ENCODE results near the gene HEPACAM.
A peak's percentile ranks its signal among the peaks of the same experiment; 100 is the strongest.
"Not testable (repeated sequence)": the region's sequence is repeated elsewhere in the genome, so short reads cannot be mapped to it uniquely, and the experiment has no call there.

HEPACAM gene, protein sequence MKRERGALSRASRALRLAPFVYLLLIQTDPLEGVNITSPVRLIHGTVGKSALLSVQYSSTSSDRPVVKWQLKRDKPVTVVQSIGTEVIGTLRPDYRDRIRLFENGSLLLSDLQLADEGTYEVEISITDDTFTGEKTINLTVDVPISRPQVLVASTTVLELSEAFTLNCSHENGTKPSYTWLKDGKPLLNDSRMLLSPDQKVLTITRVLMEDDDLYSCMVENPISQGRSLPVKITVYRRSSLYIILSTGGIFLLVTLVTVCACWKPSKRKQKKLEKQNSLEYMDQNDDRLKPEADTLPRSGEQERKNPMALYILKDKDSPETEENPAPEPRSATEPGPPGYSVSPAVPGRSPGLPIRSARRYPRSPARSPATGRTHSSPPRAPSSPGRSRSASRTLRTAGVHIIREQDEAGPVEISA

GRCh38 chr11:124935548-124936514 lies at the start of gene HEPACAM:
TSS of gene HEPACAM (minus strand) at chr11:124936047. CDS start at chr11:124936006, 41 bp downstream.
- no peak for DNase-seq

- DNase-seq: no peak
These were observed 48.6 kb upstream of the HEPACAM start for GRCh38 chr11:124984512-124984854.

- DNase-seq: no peak
These were observed 48.0 kb upstream of the HEPACAM start for GRCh38 chr11:124983674-124984511.

DNA sequence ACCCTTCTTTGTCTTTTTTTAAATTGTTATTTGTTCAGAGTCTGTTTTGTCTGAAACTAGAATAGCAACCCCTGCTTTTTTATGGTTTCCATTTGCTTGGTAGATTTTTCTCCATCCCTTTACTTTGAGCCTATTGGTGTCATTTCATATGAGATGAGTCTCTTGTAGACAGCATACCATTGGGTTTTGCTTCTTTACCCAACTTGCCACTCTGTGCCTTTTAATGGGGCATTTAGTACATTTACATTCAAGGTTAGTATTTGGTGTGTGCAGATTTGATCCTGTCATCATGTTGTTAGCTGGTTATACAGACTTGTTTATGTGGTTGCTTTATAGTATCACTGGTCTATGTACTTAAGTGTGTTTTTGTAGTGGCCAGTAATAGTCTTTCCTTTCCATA lies 46.2 kb upstream of the HEPACAM start:
- DNase-seq: no peak

- DNase-seq: no peak
These were observed 42.5 kb upstream of the HEPACAM start for GRCh38 chr11:124978316-124978715.

GRCh38 chr11:124977006-124977405 lies 41.2 kb upstream of the HEPACAM start:
- no peak for DNase-seq

- no peak for DNase-seq
These were observed 40.7 kb upstream of the HEPACAM start for GRCh38 chr11:124976531-124976930.

GRCh38 chr11:124971810-124972209 lies 36.0 kb upstream of the HEPACAM start:
- DNase-seq: no peak

DNA sequence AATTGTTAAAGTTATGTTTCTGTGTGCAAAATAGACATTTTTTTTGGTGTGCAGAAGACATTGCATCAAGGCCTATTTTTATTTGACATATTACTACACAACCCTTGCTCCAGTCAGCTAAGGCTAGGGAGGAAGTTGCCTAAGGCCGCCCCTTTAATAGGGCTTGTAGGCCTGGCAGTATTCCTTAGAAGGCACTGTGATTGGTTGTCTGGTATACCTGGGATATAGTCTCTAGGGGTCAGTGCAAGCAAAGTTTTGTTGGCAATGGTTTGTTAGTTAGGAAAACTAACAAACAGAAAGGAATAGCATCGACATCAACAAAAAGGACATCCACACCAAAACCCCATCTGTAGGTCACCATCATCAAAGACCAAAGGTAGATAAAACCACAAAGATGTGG lies 35.1 kb upstream of the HEPACAM start:
- DNase-seq: no peak

DNA sequence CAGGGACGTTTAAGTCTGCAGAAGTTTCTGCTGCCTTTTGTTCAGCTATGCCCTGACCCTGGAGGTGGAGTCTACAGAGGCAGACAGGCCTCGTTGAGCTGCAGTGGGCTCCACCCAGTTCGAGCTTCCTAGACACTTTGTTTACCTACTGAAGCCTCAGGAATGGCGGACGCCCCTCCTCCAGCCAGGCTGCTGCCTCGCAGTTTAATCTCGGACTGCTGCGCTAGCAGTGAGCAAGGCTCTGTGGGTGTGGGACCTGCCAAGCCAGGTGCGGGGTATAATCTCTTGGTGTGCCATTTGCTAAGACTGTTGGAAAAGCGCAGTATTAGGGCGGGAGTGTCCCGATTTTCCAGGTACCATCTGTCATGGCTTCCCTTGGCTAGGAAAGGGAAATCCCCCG lies 32.4 kb upstream of the HEPACAM start:
- DNase-seq: not testable (repeated sequence)

DNA sequence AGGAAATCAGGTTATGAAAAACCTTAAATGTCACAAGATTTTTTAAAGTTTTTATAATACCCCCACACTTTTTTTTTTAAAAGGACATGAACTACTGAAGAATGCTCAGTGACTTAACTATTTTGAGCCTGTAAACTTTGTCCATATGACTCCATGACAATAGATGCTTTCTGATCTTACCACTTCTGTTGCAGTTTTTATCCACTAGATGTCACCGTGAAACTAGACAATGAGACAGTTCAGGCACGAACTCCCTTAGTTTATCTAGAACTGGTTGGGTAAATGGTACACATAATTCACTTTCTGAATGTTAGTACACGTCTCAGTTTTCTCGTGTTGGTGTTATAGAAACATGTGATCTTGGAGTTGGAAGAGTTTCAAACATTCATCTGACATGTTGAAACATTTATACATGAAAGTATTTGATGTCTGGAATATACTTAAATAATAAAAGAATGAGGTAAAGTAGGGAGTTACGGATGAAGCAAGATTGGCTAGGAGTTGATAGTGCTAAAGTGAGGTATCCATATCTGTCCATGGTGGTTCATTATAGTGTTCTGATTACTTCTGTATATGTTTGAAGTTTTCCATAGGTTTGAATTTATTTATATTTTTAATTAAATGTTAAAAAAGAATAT lies 26.2 kb upstream of the HEPACAM start:
- no peak for DNase-seq

DNA sequence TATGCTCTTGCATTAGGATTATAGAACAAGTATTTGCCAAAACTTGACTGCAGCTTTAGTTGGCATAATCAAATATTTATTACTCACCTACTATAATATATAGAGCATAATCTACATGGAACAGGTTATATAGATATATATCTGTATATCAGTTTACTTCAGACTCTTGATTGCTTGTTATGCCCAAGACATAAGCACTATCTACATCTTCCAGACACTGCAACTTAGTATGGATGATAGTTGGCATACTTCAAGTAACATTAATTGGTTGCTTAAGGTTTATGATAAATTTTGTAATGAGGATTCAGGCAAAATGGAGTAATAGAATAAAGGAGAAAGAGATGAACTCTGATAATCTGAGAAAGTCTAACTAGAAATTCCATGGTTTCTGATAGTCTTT lies 19.2 kb upstream of the HEPACAM start:
- no peak for DNase-seq

DNA sequence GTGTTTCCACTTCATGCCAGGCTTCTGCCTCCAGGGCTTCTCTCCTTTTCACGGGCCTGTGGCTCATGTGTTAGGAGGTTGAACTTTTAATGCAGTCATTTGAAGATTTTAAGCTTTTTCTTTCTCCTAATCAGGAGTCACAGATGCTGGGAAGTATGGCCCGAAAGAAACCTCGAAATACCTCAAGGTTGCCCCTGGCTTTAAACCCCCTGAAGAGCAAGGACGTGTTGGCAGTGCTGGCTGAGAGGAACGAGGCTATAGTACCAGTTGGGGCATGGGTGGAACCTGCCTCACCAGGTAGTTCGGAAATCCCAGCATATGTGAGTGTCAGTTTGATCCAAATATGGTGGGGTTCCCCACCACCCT lies 18.7 kb upstream of the HEPACAM start:
- DNase-seq: no peak

GRCh38 chr11:124953753-124954589 lies 18.1 kb upstream of the HEPACAM start, which contains the start of gene CCDC15:
TSS of gene CCDC15 (plus strand) at chr11:124954202. CDS start at chr11:124954733, 531 bp downstream.
- DNase-seq: peak; percentile 96

GRCh38 chr11:124951341-124951740 lies 15.5 kb upstream of the HEPACAM start:
- no peak for DNase-seq

GRCh38 chr11:124950601-124951330 lies 14.9 kb upstream of the HEPACAM start:
- DNase-seq: no peak

DNA sequence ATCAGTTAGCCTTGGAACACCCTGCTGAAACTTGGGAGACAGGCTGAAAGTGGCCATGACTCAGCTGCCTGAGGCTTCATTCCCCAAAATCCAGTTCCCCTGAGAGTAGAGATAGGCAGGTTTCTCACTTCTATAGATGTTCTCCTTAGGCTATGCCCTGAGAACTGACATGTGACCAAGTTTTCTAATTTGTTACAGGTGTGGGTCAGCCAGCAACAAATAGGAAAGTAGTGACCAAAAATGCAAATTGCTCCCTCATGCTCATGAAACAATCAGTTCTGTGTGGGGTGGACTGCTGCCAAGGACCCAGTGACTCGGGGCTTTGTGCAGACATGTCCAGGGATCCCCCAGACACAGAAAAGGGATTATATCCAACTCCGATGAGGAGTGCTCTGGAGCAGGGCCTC lies 10.9 kb upstream of the HEPACAM start:
- no peak for DNase-seq

GRCh38 chr11:124945826-124946225 lies 10.0 kb upstream of the HEPACAM start:
- no peak for DNase-seq

DNA sequence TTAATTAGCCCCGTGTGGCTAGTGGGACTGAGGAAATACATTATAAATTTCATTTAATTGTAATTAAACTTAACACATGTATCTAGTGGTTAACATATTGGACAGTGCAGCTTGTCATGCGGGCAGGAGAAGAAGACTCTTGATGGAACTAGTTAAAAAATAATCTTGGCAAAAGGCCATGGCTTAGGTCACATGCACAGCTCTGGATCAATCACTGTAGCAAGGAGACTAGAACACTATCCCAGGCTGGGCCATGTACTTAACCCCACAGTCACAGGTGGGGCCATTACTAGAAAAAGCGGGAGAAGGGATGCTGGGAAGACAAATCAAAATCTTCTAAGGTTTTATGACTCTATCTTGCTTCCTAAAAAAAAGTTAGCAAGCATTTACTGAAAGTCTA lies 8.7 kb upstream of the HEPACAM start:
- DNase-seq: no peak

DNA sequence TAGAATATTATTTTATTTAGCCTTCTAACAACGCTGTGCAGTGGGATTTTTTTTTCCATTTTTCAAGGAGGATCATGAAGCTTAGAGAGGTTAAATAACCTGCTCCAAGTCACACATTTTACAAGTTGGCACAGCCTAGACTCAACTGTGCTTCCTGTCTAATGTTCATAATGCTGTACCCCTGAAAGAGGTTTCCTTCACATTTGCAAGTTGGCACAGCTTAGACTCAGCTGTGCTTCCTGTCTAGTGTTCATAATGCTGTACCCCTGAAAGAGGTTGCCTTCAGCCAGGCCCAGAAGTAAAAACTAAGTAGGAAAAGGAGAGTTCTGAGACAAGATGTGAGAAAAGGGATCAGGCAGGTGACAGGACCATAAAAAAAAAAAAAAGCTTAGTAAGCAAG lies 7.9 kb upstream of the HEPACAM start:
- no peak for DNase-seq

- no peak for DNase-seq
These were observed 7.4 kb upstream of the HEPACAM start for GRCh38 chr11:124943254-124943616.
